Measurements from ENCODE around the gene CACNG5. TPM values are rescaled to one million over a fixed set of nuclear protein-coding genes. Genes with fewer than 3 reads are reported as not detected.

CACNG5 gene
- total RNA-seq, 1 donor from 2014 or later, result not detected

- Mint-ChIP-seq H3K4me3 (ENCODE audit: low read depth) (no peak overlapping the region), H3K9me3 (ENCODE audit: low read depth) (peaks cover 21% of the 10 kb centered on the region), H3K4me1 (ENCODE audit: low read depth) (no peaks in the 10 kb centered on the region), H3K27me3 (peaks cover 7% of the 10 kb centered on the region), H3K36me3 (ENCODE audit: insufficient read depth) (no peaks in the 10 kb centered on the region), H3K27ac (no peak overlapping the region)
- no peak for TF ChIP-seq CTCF (IDR thresholded peaks at IDR 0.05; ENCODE audit: unreplicated experiment)
- DNase-seq (ENCODE audit: low spot score, unreplicated experiment), result no peak
Observed at GRCh38 chr17:66934040-66934439, 99.1 kb downstream of the CACNG5 start.

Small RNAs within 50 kb of the gene (microRNA-seq; reads per million reads assigned to microRNA genes)
- gene MIR634 (ENCODE audit: borderline number of aligned reads, unreplicated experiment), result not detected

Other genes with a start within 250 kb of the CACNG5 start
- gene CACNG4, start 129.6 kb downstream of the CACNG5 start, total RNA-seq, result 6.5 and 8.7 TPM in 2 replicates
- 0.22 TPM in 1 of 2 replicates, not detected in the other for gene CACNG1, start 209.4 kb downstream of the CACNG5 start, total RNA-seq

Data from progenitor cell of endocrine pancreas (in vitro differentiated cells).